GM12878 (cell line): ENCODE measurements around the gene COMMD6. TPM values are rescaled to one million over a fixed set of nuclear protein-coding genes. Genes with fewer than 3 reads are reported as not detected.

Source experiments
- CHD2 ChIP-seq: IDR thresholded peaks from 2 replicates; pipeline ENCODE4 v1.6.1; 2011; ENCODE audit warnings: low read depth, low read length, improper control_type of control experiment, borderline replicate concordance
- CREB1 ChIP-seq: IDR thresholded peaks from 2 replicates; pipeline ENCODE4 v1.6.1; 2012; ENCODE audit warnings: low read depth, mild to moderate bottlenecking, inconsistent platforms
- EED ChIP-seq: sonication (generic); IDR thresholded peaks from 2 replicates; pipeline ENCODE4 v1.6.1; 2016; ENCODE audit warnings: antibody characterized with exemption, low read depth
- GABPA ChIP-seq: IDR thresholded peaks from 2 replicates; pipeline ENCODE4 v1.6.1; 2014; ENCODE audit warnings: antibody characterized with exemption, low read depth, mild to moderate bottlenecking, inconsistent platforms
- IRF4 ChIP-seq: IDR thresholded peaks from 2 replicates; pipeline ENCODE4 v1.6.1; 2011; ENCODE audit warnings: low read depth, low read length
- MEF2A ChIP-seq: IDR thresholded peaks from 2 replicates; pipeline ENCODE4 v1.6.1; 2011; ENCODE audit warnings: low read depth, mild to moderate bottlenecking, low read length, moderate library complexity; ENCODE audit not compliant: insufficient read depth
- NFIC ChIP-seq: IDR thresholded peaks from 2 replicates; pipeline ENCODE4 v1.6.1; 2012; ENCODE audit warnings: low read depth, mild to moderate bottlenecking, inconsistent platforms, low read length, moderate library complexity
- POLR2A ChIP-seq: IDR thresholded peaks from 2 replicates; pipeline ENCODE4 v1.6.1; 2011; ENCODE audit warnings: low read depth, mild to moderate bottlenecking, low read length
- TARDBP ChIP-seq: IDR thresholded peaks from 2 replicates; pipeline ENCODE4 v1.6.1; 2016; ENCODE audit warnings: borderline replicate concordance
- ZZZ3 ChIP-seq: IDR thresholded peaks from 2 replicates; pipeline ENCODE4 v1.6.1; 2011; ENCODE audit warnings: low read depth; ENCODE audit not compliant: control insufficient read depth, insufficient read length
- polyA plus RNA-seq, 11 experiments: library from polyadenylated mRNA; depleted of rRNA in 4 of 11; unstranded in 6 of 11; stranded (reverse) in 5 of 11; fragments of >200 nt; fragmentation: Nextera tagmentation in 4 of 11; fragmentation: Illumina TruSeq in 1 of 11; extraction: Ambion mirVana in 4 of 11; extraction: Trizol in 1 of 11; gene quantifications; 1 replicate in 1 of 11; 2 replicates in 10 of 11; pipeline versions ENCODE4 v1.2.1 to v1.2.3, GENCODE V29; 2011 to 2016; ENCODE audit warnings: inconsistent platforms in 2 of 11, missing spikeins in 2 of 11, low read depth in 1 of 11
- total RNA-seq, 4 experiments: library from RNA; depleted of rRNA in 3 of 4; stranded (reverse); fragments of >200 nt in 3 of 4; fragmentation: Illumina TruSeq in 1 of 4; extraction: Trizol in 1 of 4; gene quantifications; 2 replicates each; pipeline versions ENCODE4 v1.2.1 to v1.2.3, GENCODE V29; 2013 to 2021
- TF ChIP-seq, protein P1 (sequence below): fragments of 450-650 bp; formaldehyde crosslinking; IDR thresholded peaks from 2 replicates; pipeline ENCODE4 v1.4.0; 2022; ENCODE audit warnings: mild to moderate bottlenecking, moderate library complexity
- TF ChIP-seq, protein P2 (sequence below): IDR thresholded peaks from 2 replicates; pipeline ENCODE4 v1.6.1; 2012; ENCODE audit warnings: improper control_type of control experiment, low read depth, low read length; ENCODE audit not compliant: insufficient replicate concordance
- TF ChIP-seq, protein P3 (sequence below): IDR thresholded peaks from 2 replicates; pipeline ENCODE4 v1.6.1; 2011; ENCODE audit warnings: mild to moderate bottlenecking, low read depth, low read length, moderate library complexity; ENCODE audit not compliant: insufficient replicate concordance
- TF ChIP-seq, protein P4 (sequence below): fragments of 450-650 bp; IDR thresholded peaks from 2 replicates; pipeline ENCODE4 v1.6.1; 2017; ENCODE audit warnings: mild to moderate bottlenecking, moderate library complexity
- TF ChIP-seq, protein P5 (sequence below): IDR thresholded peaks from 2 replicates; pipeline ENCODE4 v1.6.1; 2012; ENCODE audit warnings: low read depth, low read length, improper control_type of control experiment

Gene COMMD6
- total and polyA plus RNA-seq, 10 of the 15 experiments (the other 5 are each of a cell fraction or from before 2014, with no cell fraction given): 127 to 509 (median 247) TPM

DNA sequence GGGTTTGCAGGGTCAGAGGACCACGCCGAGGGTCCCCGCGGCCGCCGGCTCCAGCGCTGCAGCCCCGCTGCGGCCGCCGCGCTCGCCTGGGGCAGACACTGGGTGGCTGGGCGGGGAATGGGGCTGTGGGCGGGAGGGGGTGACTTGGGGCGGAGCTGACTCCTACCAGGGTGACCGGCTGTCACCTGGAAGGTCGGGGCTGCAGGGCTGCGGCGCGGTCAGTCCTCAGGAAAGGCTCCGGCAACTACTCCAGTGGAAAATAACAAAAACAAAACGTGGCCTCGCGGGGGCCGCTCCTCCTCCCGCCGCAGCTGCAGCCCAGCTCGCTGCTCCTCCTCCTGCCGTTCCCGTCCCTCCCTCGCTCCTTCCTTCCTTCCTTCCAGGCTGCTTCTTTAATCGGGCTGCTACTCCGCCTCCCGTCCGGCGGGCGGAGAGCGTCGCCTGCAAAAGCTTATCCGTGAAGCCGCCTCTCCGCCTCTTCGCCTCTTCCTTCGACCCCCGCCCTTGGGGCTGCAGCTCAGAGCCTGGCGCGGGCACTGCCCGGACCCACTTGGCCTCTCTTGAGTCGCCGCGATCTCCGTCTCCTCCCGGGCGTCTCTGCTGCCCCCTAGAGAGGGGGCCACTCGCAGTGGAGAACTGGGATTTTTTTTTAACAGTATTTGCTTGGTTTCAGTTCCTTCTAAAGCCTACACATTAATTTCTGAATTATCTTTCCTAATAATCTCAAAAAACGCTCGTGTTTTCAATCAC, 55.4 kb downstream of the COMMD6 start, which contains the start of gene TBC1D4 (continued):
- TF ChIP-seq, protein P1, sequence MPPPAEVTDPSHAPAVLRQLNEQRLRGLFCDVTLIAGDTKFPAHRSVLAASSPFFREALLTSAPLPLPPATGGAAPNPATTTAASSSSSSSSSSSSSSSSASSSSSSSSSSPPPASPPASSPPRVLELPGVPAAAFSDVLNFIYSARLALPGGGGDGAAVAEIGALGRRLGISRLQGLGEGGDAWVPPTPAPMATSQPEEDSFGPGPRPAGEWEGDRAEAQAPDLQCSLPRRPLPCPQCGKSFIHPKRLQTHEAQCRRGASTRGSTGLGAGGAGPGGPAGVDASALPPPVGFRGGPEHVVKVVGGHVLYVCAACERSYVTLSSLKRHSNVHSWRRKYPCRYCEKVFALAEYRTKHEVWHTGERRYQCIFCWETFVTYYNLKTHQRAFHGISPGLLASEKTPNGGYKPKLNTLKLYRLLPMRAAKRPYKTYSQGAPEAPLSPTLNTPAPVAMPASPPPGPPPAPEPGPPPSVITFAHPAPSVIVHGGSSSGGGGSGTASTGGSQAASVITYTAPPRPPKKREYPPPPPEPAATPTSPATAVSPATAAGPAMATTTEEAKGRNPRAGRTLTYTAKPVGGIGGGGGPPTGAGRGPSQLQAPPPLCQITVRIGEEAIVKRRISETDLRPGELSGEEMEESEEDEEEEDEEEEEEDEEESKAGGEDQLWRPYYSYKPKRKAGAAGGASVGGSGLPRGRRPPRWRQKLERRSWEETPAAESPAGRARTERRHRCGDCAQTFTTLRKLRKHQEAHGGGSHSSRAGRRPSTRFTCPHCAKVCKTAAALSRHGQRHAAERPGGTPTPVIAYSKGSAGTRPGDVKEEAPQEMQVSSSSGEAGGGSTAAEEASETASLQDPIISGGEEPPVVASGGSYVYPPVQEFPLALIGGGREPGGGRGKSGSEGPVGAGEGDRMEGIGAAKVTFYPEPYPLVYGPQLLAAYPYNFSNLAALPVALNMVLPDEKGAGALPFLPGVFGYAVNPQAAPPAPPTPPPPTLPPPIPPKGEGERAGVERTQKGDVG (CRISPR knock-in tag): no peak
- TF ChIP-seq ZZZ3 (no peak), IRF4 (peak; percentile 95), CHD2 (0 out of 2 replicates have a peak, but pooled peaks have one; percentile 32), CREB1 (peak; percentile 32; the same call in 1 of the 2 replicates), NFIC (peak; percentile 69), TARDBP (0 out of 2 replicates have a peak, but pooled peaks have one; percentile 31), EED (peak; percentile 85), POLR2A (peak; percentile 73), GABPA (no peak), MEF2A (peak; percentile 80)
- TF ChIP-seq, protein P2, sequence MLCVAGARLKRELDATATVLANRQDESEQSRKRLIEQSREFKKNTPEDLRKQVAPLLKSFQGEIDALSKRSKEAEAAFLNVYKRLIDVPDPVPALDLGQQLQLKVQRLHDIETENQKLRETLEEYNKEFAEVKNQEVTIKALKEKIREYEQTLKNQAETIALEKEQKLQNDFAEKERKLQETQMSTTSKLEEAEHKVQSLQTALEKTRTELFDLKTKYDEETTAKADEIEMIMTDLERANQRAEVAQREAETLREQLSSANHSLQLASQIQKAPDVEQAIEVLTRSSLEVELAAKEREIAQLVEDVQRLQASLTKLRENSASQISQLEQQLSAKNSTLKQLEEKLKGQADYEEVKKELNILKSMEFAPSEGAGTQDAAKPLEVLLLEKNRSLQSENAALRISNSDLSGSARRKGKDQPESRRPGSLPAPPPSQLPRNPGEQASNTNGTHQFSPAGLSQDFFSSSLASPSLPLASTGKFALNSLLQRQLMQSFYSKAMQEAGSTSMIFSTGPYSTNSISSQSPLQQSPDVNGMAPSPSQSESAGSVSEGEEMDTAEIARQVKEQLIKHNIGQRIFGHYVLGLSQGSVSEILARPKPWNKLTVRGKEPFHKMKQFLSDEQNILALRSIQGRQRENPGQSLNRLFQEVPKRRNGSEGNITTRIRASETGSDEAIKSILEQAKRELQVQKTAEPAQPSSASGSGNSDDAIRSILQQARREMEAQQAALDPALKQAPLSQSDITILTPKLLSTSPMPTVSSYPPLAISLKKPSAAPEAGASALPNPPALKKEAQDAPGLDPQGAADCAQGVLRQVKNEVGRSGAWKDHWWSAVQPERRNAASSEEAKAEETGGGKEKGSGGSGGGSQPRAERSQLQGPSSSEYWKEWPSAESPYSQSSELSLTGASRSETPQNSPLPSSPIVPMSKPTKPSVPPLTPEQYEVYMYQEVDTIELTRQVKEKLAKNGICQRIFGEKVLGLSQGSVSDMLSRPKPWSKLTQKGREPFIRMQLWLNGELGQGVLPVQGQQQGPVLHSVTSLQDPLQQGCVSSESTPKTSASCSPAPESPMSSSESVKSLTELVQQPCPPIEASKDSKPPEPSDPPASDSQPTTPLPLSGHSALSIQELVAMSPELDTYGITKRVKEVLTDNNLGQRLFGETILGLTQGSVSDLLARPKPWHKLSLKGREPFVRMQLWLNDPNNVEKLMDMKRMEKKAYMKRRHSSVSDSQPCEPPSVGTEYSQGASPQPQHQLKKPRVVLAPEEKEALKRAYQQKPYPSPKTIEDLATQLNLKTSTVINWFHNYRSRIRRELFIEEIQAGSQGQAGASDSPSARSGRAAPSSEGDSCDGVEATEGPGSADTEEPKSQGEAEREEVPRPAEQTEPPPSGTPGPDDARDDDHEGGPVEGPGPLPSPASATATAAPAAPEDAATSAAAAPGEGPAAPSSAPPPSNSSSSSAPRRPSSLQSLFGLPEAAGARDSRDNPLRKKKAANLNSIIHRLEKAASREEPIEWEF: no peak
- TF ChIP-seq, protein P3, sequence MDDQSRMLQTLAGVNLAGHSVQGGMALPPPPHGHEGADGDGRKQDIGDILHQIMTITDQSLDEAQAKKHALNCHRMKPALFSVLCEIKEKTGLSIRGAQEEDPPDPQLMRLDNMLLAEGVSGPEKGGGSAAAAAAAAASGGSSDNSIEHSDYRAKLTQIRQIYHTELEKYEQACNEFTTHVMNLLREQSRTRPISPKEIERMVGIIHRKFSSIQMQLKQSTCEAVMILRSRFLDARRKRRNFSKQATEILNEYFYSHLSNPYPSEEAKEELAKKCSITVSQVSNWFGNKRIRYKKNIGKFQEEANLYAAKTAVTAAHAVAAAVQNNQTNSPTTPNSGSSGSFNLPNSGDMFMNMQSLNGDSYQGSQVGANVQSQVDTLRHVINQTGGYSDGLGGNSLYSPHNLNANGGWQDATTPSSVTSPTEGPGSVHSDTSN: no peak
- TF ChIP-seq, protein P4, sequence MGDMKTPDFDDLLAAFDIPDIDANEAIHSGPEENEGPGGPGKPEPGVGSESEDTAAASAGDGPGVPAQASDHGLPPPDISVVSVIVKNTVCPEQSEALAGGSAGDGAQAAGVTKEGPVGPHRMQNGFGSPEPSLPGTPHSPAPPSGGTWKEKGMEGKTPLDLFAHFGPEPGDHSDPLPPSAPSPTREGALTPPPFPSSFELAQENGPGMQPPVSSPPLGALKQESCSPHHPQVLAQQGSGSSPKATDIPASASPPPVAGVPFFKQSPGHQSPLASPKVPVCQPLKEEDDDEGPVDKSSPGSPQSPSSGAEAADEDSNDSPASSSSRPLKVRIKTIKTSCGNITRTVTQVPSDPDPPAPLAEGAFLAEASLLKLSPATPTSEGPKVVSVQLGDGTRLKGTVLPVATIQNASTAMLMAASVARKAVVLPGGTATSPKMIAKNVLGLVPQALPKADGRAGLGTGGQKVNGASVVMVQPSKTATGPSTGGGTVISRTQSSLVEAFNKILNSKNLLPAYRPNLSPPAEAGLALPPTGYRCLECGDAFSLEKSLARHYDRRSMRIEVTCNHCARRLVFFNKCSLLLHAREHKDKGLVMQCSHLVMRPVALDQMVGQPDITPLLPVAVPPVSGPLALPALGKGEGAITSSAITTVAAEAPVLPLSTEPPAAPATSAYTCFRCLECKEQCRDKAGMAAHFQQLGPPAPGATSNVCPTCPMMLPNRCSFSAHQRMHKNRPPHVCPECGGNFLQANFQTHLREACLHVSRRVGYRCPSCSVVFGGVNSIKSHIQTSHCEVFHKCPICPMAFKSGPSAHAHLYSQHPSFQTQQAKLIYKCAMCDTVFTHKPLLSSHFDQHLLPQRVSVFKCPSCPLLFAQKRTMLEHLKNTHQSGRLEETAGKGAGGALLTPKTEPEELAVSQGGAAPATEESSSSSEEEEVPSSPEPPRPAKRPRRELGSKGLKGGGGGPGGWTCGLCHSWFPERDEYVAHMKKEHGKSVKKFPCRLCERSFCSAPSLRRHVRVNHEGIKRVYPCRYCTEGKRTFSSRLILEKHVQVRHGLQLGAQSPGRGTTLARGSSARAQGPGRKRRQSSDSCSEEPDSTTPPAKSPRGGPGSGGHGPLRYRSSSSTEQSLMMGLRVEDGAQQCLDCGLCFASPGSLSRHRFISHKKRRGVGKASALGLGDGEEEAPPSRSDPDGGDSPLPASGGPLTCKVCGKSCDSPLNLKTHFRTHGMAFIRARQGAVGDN: no peak
- TF ChIP-seq, protein P5, sequence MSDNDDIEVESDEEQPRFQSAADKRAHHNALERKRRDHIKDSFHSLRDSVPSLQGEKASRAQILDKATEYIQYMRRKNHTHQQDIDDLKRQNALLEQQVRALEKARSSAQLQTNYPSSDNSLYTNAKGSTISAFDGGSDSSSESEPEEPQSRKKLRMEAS: no peak
